Stimulated activated CD4-positive, alpha-beta T cell treated with anti-CD3 and anti-CD28 coated beads, Interleukin-4, amount 100 ng/mL, for 24 hours (primary cell): ENCODE data around the gene SCUBE2.
"Not testable (repeated sequence)": the region's sequence is repeated elsewhere in the genome, so short reads cannot be mapped to it uniquely, and the experiment has no call there.

Experiments used
- DNase-seq: peaks from one replicate; pipeline ENCODE4 v3.0.0-alpha.2; 2020

The SCUBE2 gene

DNA sequence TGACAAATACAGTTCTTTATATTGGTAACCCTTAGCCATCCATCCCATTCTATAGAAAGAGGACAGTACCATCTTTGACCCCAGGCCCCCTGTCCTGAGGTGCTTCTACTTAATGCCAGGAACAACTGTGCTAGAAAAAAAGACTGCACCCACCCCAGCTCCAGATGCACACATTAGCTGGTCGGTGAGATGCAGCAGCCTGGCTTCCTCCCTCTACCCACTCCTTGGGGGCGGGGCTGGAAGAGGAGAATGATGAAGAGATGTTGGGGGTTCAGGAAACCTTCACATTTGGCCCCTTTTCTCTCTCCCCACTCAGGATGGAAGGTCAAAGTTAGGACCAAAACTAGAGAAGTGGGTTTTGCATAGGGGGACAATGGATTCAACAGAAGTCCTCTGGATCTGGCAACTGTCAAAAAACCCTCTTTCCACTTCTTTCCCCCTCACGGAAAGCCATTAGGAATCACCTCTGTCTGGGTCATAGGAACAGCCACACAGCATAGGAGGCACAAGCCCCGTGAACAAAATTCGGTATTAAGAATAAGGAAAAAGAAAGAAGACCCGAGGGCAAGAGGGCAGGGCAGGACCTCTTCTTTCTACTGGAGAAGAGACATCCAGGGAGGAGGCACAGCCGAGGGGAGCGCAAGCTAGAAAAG is 88.4 kb downstream of the SCUBE2 start:
- DNase-seq = peak; percentile 25

DNA sequence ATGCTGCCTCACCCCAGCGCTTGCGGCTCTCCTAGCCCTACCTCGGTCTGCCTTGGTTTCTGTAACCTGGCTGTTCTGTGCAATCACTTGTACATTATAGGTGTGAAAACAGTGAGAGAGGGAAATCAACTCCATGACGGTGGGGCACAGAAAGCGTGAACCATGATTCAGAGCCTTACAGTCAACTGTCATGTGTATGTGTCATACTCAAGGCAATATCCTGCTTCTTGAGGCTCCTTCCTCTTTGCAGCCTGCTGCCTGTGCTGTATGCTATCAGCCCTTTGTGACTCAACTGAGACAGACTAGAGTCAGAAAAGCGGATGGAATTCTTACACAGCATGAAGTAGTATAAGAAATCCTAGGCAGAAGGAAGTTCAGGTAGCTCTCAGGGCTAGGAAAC is 89.7 kb downstream of the SCUBE2 start:
- DNase-seq = peak; percentile 69

DNA sequence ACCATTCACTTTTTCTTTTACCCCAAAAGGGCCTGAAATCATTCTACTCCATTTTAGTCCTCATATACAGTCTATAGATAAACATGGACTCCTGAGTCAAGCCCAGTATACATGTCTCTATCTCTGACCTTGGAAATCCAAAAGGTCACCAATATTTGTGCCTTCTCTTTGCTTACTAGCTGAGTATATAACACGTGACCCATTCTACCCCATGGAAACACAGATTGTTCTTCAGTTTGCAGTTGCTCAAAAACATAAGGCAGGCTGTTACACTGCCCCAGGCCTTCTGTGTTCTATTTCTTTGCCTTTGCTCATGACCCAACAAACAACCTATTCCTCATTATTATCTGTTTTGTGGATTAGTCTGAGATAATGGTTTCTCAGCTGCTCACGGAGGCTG is 93.4 kb downstream of the SCUBE2 start:
- no peak for DNase-seq

DNA sequence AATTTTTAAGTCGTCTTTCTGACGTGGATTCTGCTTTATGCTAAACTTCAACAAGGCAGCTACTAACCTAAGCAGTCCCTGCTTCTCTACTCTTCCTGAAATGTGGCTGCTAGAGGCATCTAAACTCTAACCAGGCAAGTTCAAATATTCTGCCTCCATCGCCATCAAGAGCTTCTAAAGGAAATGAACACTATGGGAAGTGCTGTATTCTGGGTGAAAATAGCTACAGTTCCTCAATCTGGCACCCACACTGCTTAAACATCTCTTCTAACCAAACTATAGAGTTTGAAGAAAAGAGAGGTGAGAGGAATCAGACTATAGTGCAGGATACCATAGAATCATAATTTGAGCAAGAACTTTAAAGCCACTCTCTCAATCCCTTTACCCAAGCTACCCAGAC is 93.9 kb downstream of the SCUBE2 start:
- no peak for DNase-seq

DNA sequence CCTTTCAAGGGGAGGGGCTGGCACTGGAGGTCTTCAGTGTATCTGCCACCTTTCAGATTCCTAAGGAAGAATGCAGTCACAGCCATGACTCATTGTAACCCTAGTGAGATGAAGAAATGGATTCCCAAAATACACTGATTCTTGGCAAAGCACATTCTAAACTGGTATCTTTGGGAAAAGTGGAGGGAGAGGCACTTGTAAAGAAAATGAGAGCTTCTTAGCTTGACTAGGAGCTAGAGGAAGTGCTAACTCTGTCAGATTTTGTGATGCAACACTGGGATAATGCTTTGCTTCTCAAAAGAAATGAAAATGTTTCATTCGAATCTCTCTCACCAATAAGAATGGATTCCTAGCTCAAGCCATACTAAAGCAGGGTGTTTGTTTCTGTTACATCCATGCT is 101.9 kb downstream of the SCUBE2 start:
- DNase-seq = no peak

DNA sequence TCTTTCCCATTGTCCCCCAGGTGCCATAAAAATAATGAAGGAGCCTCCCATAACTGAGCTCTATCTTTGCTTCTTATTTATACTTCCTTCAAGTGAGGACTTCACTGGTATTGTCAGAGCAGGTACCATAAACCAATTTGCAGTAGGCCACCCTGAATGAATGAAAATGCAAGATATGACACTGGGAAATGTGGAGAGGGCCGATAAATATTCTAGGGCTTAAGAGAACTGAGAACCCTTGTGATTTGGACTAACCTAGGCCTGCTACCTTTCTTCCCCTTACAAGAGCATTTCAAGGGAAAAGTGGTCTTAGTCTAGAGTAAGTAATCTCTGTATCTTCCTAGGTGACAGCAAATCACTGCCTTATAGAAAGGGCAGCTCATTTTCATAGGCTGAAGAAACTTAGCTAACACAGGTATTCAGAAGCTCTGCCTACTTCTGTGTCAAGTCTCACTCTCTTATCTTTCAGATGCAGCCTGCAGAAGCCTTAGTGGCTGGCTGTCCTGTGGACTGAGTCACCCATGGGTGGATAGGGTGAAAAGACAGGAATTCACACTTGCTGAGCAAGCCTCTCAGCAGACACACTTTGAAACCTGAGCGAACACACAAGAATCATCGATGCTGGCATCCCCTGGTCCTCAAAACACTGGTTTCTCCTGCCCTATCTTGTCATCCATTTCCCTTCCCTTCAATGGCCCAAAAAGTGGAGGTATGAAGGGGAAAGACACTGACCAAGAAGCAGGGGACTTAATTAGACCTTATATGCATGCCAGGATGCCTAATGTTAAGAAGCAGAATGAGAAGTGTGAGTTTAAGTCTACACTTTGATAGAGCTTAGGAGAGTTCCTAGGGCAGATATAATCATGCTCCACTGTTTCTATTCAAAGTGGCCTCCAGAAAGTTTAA is 102.8 kb downstream of the SCUBE2 start:
- DNase-seq = no peak

DNA sequence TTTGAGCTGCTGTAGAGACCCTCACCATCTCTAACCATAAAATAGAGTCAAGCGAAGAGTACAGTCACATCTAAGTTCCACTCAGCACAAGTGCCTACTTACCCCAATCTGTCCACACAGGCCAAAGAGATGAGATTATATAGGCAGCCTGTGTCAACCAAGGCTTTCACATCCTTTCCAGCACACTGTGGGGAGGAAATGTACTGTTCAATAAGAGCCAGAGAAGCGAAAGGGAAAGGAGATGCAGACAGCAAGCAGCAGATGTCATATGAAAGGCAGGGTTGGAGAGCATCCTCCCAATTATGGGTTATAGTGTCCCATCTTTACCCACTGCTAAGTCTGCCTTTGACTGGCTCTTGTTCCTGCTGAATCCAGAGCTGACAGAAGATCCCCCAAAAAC is 104.0 kb downstream of the SCUBE2 start:
- DNase-seq = no peak

DNA sequence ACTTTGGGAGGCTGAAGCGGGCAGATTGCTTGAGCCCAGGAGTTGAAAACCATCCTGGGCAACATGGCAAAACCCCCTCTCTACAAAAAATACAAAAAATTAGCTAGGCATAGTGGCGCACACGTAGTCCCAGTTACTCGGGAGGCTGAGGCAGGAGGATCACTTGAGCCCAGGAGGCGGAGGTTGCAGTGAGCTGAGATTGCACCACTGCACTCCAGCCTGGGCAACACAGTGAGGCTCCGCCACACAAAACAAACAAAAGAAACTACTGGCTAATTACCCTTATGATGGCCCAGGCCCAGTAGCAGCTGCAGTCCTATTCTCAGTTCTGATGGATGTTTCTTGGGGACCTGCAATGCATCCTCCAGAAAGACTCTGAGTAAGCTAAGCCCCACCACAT is 104.6 kb downstream of the SCUBE2 start:
- DNase-seq = not testable (repeated sequence)

DNA sequence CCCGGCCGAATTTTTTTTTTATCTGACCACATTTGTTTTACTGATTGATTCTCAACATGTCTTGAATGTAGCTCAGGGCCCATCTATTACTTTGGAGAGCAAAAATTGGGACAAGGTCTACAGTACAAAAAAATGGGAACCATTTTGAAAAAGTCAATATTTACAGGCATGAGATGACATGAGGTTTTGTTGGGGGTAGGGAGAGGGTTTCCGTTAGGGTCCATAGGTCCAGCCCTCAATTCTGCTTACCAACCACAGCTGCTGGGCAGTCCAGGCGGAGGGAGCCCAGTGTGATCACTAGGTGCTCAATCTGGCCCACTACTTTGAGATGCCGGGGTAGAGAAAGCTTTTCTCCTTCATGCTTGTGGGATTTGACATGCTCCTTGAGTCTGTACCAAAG is 105.9 kb downstream of the SCUBE2 start:
- no peak for DNase-seq

DNA sequence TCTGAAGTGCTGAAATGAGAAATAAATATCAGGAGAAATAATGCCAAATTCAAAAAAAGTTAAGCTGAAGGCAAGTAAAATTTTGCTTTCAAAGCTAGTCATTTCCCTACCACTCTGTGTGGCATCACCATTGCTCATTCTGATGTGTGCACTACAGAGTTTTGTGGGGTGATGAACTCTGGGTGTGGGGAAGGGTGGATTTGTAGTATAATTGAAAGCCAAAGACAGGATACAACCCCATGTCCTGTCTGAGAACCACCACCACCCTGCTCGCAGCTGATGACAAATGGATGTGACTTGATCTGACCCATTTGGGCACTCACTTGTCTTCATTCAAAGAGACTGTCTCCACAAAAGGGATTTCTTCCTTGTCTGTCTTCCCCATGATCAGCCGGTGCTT is 107.8 kb downstream of the SCUBE2 start:
- DNase-seq = no peak

DNA sequence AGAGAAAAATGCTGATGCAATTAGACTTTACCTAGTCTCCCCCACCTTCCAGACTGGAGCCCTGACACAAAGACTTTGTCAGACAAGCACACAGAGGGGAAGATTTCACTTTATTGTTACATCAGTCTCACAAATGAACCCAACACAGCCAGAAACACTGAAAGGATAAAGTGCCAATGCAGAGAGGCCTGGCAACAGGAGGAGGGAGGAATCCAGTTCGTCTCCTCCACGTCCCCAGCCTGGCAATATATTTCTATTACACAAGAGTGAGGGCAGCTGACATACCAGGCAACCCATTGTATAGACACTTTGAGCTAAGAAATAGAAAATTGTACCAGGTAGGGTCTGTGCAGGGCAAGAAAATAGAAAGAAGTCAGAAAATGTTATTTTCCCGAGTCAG is 110.9 kb downstream of the SCUBE2 start:
- no peak for DNase-seq

DNA sequence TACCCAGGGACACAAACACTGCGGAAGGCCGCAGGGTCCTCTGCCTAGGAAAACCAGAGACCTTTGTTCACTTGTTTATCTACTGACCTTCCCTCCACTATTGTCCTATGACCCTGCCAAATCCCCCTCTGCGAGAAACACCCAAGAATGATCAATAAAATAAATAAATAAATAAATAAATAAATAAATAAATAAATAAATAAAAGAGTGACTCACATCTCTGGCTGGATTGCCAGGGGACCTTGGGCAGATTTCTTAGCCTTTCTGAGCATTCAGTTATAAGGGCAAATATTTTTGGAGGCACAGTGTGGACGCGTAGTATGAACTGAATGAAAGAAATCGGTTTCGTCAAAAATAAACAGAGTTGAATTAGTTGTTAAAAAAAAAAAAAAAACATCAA is 112.0 kb downstream of the SCUBE2 start:
- not testable (repeated sequence) for DNase-seq

DNA sequence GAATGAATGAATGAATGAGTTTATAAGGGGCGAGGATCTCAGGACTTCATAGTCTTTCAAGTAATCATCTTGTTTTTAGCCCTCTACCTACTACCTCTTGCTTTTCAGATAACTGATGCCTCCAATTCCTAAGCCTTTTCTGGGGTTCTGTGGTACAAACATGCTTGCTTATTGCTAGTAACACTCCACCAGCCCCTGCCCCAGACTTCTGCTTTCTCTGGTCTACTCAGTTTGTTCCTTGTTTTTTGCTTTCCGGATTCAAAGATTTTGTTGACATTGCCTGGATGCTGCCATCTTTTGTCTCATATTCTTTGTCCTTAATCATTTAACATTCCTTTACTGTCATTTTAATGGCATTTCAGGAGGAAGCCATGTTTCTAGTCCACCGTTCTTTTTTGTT is 118.3 kb downstream of the SCUBE2 start:
- DNase-seq = no peak

DNA sequence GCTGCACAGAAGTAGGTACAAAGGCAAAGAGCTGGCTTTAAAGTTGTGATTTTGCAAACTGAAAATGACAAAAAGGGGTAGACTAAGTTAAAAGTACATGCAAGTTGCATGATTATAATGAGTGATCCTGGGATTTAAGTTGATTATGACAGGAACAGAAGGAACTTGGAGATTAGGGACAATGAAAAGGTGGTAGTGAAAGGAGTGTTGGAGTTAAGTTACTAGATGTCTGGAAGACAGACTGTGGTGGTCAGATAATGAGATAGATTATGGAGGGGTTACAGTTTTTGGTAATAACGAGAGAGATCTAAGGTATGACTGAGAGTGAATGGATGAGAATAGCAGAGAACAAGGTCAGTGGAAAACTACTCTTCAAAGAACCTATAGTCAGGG is 119.5 kb downstream of the SCUBE2 start:
- no peak for DNase-seq

DNA sequence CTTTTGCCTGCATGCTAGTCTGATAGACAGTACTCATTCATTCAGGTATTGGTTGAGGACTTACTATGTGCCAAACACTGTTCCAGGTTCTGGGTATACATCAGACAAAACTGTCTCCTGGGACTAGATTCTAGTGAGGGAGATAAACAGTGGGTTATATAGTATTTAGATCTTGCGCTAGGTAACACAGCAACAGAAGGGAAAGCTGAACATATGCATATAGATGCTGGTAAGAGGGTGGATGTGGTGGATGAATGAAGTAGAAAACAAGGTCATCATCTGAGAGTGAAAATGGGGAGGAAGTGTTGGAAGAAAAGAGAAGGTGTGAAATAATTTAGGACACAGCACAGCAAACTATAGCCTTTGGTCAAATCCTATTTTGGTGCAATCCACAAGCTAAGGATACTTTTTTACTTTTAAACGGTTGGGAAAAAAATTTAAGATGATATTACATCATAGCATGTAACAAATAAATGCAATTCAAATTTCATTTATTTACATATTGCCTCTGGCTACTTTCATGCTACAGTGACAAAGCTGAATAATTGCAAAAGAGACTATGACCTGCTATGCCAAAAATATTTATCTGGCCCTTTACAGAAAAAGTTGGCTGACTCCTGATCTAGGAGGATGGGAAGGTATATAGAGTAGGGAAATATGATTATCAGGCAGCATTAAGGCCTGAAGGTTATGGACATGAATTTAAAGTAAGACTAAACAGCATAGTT is 120.0 kb downstream of the SCUBE2 start:
- DNase-seq = no peak
